Measurements from ENCODE around the gene DAGLA.

The DAGLA gene

DNA sequence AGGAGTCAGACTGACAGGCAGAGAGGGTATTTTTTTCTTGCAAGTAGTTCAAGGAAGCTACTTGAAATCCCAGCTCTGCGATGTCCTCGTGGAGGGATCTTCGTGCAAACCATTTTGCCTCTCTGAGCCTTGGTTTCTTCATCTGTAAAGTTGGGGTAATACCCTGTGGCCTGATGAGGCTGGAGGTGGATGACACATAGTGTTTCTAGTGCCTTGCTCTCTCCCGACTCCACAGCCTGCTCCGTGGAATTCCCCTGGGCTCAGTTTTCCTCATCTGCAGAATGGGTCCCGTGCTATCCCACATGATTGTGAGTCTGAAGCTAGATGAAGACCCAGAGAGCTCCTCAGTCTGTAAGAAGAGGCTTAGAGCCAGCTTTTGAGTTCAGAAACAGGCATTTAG is 32.7 kb downstream of the DAGLA start:
- no peak for DNase-seq

DNA sequence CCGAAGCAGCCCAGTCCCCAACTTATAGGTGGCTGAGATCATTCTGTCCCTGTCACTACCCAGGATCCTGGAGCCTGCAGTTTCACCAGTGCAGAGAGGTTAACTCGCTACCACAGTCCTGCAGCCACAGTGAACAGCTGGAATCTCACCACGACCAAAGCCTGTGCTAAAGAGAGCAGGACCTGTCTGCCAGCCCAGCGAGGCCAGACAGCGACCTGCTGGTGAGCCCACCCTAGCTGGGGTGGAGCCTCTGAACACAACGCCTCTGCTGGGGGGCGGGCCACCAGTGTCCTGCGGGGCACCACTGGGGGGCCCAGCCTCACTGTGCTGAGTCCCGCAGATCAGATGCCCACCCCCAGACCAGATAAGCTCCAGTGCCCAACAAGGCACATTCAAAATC is 33.3 kb downstream of the DAGLA start:
- no peak for DNase-seq

DNA sequence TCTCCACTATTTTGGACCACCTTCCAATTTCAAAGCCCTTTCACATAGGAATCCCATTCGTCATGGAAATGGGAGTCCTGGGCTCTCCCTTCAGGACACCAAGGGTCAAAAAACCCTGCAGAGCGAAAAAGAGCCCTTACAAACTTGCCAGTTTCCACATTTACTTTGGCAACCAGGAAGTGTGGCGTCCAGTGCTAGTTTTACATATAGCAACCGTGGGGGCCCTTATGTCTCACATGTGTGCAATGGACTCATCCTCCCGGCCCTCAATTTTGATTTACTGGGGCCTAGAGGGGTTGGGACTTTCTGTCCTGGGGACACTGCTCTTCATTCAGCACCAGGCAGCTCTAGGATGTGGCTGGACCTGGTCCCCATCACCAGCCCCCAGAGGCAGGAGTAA is 33.7 kb downstream of the DAGLA start:
- DNase-seq: no peak

DNA sequence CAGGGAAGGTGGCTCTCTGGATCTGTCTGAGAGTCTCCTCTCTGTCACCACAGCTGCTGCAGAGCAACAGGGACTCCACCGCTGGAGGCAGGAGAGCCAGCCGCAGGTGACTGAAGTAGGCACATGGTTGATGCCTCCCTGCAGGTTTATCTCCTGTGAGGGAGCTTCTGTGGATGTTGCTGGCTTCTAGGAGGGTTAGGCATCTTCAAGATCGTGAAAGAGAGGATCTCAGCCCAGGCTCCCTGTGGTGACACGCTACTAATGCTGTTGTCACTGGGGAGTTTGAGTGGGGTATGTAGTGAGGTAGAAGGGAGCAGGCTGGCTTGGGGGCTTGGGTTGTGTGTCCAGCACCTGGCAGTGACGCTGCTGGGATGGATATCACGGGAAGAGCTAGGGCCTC is 34.1 kb downstream of the DAGLA start:
- DNase-seq: no peak

DNA sequence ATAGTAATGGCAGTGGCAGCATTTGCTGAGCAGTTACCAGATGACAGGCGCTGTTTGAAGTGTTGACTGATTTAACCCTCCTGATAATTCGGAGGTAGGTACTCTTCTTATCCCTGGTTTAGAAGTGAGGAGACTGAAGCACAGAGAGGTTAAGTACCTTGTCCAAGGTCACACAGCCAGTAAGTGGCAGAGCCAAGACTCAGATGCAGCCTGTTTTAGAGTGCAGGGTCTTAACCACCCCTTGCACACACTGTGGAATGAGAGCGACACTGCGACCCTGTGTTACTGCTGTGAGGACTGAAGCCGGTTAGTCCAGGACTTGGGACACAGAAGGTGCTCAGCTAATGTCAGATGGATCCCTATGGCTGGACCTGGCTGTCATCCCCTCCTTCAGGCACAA is 34.7 kb downstream of the DAGLA start:
- no peak for DNase-seq

DNA sequence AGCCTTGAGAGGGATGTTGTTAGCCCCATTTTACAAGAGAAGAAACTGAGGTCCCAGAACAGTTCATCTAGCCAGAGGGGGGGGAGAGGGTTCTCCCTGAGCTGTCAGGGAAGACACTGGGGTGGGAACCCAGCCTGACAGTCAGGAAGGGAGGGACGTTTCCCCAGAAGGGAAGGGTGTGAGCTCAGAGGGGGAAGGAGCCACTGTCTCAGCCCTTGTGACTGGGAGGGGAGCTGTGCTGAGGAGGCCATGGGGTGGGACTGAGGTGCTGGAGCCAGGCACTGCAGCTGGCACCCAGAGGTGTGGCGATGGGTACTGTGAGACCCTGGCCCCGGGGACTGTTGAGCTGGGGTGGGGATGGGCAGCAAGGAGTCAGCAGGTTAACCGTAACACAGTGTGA is 35.7 kb downstream of the DAGLA start:
- DNase-seq: no peak

DNA sequence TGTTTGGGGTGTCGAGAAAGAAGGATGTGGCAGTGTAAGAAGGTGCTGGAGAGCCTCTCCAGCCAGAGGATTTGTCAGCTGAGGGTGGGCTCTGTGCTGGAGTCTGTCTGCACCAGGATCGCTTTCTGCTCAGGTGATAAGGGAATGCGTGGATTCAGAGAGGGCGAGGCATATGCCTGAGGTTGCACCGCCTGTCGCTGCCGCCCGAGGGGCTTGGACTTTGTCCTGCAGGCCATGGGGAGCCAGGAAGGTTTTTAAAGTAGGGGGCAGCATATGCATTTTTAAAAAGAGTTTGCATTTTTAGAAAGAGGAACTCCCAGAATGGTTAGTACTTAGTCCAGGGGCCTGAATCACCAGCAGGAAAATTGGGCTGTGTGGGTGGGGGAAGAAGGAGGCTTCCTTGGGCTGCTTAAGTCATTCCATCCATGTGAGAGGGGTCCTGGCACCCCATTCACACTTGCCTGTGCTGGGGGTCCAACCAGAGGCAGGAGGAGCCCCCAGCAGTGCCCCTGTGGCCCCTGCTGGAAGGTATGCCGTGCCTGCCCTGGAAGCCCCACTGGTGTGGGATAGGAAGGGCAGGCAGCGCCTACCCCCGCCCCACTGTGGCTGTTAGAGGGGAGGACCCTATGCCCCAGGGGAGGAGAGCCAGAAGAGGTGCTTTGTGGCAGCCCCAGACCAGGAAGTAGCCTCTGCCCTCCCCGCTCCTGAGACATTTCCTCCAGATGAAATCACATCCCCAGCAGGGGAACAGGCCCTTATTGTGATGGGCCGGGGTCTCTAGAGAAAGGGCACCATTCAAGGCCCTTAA is 36.5 kb downstream of the DAGLA start:
- no peak for DNase-seq

DNA sequence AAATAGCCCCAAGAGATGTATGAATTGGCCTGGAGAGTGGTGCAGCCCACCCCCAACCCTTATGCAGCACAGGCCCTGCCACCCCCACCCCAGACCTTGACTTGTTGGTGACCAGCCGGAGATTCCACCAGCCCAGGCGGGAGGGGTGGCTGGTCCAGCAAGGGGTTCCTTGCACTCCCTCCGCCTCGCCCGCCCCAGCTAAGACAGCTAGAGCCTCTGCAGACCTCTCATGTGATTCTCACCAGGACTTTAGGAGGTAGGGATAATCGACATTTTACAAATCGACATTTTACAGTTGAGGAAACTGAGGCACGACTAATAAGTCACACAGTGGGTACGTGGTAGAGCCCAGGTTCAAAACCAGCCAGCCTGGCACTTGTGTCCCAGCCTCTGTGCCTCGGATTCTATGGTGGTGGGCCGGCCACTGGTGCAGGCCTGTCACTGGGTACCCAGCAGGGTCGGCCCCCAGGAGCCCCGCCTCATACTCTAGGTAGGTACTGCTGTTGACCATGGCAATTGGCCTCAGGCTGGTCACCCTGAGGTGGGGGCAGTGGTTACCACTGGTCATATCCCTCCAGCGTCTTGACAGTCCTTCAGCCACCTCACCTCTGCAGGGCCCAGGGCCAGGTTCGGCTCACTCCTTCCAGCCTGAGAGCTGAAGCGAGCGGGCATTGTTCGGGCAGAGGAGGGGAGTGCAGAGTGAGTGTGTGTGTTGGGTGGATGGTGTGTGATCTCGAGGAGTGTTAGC is 37.3 kb downstream of the DAGLA start:
- no peak for DNase-seq

DNA sequence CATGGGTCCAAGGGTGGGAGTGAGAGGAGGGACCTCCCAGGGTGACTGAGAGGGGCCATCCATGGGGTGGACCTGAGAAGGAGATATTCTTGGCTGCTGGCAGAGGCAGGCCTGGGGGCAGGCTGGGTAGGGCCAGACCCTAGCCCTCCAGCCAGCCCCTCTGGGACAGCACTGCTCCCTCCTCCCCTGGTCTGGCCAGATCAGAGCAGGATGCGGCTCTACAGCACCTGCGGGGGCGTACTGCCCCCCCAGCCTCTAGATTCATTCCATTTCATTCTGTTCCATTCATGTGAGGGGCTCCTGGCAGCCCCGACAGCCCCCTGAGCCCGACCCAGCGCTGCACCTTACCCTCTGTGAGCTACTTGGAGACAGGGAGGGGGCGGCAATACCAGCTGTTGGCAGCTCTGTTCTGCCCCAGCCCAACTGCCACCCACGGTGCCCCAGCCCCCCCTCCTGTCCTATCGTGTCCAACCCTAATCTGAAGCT is 37.9 kb downstream of the DAGLA start:
- DNase-seq: no peak

DNA sequence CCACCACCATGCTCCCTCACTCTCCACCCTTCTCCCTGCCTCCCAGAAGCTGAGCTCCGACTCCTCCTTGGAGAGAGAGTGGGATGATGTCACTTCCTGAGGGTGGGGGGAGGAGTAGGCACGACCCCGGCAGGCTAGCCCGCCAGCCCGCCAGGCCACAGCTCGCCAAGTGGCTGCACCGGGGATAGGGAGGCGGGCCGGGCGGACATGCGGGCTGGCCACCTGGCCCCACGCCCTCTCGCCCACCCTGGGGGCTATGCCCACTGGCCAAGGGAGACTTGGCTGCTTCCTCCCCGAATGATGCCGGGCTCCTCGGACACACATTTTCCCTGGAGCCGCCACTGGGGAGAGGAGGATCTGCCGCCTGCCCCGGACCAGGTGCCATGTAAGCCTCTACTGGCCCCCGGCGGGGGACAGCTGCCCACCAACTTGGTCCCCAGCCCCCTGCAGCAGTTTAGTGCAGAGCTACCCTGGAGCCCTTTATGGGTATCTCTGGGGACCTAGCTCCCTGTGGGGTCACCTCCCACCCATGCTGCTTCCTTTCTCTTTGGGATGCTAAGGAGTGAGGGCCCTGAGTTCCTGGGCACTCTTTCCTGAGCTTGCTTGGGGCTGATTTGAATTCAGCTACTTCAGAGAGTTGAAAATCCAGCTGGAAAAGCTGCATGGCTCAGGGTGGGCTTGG is 38.6 kb downstream of the DAGLA start:
- DNase-seq: no peak

DNA sequence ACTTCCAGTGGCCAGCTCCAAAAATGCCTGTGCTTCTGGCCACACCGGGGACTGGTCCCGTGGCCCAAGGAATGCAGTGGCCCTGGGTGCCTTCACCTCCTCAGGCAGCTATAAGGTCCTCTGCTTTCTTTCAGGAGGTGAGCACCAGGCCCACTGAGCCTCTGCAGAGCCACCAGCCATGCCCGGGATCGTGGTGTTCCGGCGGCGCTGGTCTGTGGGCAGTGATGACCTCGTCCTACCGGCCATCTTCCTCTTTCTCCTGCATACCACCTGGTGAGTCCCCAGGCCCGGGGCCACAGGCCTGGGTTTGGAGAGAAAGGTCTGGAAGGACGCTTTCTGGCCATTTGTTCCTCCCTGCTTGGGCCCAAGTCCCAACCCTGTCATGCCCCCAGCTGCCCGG is 39.8 kb downstream of the DAGLA start:
- DNase-seq: no peak

DNA sequence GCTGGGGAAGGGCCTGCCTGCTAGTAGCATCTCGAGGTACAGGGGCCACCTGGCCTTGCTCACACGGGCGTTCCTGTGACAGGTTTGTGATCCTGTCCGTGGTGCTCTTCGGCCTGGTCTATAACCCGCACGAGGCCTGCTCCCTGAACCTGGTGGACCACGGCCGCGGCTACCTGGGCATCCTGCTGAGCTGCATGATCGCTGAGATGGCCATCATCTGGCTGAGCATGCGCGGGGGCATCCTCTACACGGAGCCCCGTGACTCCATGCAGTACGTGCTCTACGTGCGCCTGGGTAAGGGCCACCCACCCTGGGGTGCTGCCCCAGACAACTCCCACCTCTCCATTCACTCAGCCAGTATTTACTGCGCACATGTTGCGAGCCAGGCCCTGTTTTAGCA is 40.4 kb downstream of the DAGLA start:
- no peak for DNase-seq

DNA sequence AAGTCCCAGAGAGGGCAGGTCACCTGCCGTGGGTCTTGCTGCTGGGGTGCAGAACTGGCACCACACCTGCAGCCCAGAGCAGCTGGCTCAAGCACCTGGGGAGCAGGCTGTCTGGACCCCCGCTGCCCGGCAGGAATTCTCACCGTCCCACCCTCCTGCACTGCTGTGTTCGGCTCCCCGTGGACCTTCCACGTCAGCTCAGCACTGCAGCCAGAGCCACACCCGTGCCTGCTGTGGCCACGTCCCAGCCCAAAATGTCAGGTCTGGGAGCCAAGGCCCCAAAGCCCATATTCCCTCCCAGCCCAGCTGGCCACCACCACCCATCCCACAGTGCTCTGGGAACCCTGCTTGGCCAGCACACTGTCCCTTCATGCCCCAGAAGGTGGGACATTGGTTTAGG is 44.2 kb downstream of the DAGLA start:
- no peak for DNase-seq

DNA sequence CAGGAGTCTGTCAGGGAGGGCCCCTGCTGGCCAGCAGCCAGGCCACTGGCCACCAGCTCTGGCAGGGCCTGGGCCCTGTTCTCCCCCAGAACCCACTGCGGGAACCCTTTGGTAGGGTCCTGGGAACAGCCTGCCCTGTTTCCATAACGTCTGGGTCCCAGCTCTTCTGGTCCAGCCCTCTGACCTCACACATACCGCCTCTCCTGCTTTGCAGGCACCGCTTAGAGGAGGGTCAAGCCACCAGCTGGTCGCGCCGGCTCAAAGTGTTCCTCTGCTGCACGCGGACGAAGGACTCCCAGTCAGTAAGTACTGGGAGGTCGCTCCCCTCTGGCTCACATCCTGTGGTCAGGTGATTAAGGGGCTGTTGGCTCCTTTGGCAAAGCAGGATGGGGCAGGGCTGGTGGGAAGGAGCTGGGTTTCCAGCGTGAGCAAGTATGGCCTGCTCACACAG is 45.6 kb downstream of the DAGLA start:
- DNase-seq: no peak

DNA sequence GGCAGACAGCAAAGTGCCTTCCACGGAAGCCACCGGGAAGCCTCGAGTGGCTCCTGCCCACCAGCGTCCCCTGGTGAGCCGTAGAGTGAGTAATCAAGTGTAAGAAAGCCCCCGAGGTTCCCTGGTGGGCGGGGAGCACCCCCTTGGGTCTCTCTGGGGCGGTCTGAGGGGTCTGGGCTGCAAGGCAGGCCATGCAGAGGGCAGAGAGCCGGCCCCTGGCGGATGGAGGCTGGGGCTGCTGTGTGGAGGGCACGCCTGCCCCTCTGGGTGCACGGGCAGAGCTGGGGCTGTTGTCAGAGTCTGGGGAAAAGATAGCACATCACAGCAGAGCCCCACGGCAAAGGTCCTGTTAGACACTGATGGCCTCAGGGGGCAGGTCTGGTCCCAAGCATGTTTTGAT is 46.6 kb downstream of the DAGLA start:
- DNase-seq: no peak

DNA sequence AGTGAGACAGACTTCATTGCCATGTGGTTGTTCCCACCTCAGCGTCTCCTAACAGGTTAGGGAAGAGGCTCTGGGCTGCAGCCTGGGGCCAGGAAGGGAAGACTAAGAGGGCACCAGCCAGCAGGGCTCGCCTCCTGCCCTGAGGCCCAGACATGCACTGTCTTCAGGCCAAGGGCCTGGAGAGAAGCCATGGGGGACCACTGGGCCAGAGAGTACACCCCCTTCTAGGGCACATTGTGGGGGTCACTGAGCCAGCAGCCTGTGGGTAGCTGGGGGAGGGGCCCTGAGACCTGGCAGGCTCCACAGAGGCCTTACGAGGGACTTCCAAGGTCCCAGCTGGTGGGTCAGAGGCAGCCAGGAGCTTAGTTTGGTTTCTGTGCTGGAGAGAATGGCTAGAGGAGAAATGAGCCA is 47.2 kb downstream of the DAGLA start:
- no peak for DNase-seq

DNA sequence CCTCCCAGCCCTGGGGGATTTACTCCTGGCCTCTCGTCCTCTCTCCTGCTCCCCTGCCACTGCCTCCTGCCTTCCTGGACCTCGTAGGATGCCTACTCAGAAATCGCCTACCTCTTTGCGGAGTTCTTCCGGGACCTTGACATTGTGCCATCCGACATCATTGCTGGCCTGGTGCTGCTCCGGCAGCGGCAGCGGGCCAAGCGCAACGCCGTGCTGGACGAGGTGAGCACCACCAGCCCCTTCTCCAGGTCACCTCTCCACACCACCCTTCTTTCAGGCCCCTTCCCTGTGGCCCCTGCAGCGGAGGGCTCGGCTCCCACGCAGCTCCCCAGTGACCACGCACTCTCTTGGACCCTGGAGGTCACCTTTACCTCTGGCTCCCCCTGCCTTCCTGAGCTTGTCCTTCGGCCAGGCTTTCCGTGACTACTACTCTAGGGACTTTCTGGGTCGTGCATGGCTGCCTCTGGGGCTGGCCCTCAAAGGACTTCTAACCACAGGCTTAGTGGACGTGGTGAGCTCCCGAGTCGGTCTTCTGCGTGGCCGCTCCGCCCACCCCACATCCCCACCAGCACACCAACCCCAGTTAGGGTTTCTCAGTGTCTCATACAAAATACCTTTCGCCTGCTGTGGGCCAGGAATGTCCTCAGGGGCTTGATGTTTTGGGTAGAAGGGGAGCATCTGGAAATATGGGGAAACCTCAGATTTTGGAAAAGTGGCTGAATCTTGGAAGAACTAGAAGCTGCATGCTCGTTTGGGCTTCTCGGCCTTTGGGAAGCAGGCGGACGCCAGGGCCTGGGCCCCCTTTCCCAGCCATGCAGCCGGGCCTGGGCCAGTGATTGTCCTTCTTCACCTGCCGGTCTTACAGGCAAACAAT is 48.1 kb downstream of the DAGLA start:
- no peak for DNase-seq

DNA sequence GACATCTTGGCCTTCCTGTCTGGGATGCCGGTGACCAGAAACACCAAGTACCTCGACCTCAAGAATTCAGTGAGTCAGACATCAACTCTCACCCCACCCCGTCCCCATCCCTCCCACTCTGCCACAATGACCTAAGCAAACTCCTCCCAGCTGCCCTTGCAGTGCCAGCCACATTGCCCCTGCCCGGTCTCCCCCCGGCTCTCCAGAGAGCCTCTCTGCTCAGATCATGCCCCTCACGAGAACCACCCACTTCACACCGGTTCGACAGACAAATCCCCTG is 48.7 kb downstream of the DAGLA start:
- no peak for DNase-seq

DNA sequence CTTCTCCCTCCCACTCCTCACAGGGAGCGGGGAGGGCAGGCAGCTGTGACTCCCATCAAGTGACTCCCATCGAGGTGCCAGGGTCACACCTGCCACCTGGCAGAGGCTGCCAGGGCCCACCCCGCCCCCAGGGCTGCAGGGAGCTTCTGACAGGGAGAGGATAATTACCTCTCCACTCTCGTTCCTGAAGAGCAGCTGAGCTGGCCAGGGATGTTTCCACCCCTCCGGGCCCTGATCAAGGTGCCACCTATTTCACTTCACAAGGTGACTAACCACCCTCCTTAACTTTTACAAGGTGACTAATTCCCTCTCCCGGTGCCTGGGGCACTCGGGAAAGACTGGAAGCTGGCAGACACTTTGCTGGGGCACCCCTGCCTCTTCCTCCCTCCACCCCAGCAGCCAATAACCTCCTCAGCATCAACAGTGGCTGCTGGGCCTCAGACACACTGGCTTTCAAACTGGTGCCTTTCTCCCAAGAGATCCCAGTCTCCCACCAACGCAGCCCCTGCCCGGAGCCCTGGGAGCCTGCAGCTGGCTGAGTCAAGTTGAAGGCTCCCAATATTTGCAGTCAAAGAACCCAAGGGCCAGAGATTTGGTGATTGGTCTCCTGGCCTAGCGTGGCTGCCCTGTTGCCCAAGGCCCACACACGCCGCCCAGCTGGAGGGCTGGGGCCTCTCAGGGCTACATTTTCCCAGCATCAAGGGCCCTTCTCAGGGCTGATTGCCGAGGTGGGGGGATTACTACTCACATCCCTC is 50.2 kb downstream of the DAGLA start:
- no peak for DNase-seq

DNA sequence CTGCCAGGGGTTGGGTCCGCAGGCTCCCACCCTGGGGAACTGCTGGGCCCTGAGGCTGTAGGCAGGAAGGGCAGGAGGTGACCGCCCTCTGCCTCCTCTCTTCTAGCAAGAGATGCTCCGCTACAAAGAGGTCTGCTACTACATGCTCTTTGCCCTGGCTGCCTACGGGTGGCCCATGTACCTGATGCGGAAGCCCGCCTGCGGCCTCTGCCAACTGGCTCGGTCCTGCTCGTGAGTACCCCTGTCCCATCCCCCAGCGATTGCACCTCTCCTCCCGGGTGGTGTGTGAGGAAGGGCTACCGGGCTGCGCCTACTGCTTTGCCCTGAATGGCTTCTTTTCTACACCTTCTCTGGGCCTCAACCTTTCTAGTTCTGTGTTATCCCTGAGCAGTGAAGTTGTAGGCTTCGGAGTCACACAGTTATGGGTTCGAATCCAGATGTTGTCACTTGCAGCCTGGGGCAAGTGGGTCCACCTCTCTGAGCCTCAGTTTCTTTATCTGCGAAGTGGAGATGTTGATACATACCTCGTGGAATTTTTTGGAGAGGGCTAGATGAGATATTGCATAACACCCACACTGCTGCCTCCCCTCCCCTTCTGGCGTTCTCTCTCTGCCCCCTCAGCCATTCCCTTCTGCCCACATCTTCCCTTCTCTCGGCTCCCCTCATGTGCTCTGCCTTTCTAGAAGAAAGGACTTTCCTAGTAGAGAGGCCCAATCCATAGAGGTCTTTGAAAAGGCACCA is 51.2 kb downstream of the DAGLA start:
- DNase-seq: no peak

DNA sequence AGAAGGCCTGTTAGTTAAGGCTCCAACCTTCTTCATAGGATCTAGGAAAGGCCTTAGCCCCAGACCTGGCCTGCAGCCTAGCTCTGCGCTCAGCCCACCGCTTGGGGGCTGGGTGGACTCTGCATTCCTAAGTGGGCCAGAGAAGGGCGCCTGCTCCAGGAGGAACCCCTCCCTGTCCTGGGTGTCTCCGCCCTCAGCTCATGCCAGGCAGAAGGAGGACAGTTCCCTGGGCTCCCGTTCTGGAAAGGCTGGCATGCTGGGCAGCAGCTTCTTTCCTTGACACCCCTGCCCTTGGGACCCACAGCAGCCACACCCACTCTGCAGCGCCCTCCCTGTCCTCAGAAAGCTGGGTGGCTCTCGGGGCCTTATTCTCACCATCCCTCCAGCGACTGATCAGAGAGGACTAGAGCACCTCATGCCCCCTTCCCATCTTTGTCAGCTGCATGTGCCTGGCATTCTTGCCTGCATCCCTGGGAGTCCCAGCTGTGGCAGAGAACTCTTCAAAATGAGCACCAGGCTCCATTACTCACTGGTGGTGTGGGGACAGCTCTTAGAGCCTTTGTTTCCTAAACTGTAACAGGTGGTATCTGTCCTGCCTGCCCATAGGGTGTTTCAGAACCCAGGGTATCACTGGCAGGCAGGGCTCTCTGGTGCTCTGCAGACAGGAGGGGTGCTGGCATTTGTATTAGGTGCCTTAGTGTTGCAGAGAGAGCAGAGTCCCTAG is 51.9 kb downstream of the DAGLA start:
- no peak for DNase-seq

Data from stimulated activated CD4-positive, alpha-beta T cell treated with anti-CD3 and anti-CD28 coated beads, Interleukin-2, amount 100 ng/mL, for 24 hours (primary cell).